Lung (tissue), 12 donors: ENCODE data around the gene LSMEM2. TPM values are rescaled to one million over a fixed set of nuclear protein-coding genes. Genes with fewer than 3 reads are reported as not detected.

Experiments
- ATAC-seq: fragments of 200-7000 bp; cut with Tn5 transposase; one replicate; pipeline ENCODE4 v1.9.1; 2020; ENCODE audit warnings: moderate number of reproducible peaks; ENCODE audit not compliant: insufficient read depth, low FRiP score
- DNase-seq, 3 donors: peaks; one replicate each; pipeline ENCODE4 v3.0.0-alpha.2; 2013 to 2017
- H3K27ac ChIP-seq, 2 donors: one replicate each; pipeline ENCODE4 v1.5.1; 2013; ENCODE audit warnings: mild to moderate bottlenecking in 2 of 2, moderate library complexity in 2 of 2, control low read depth in 1 of 2, inconsistent platforms in 1 of 2, low read depth in 1 of 2, low read length in 1 of 2
- H3K27me3 ChIP-seq, 3 donors: one replicate each; pipeline ENCODE4 v1.5.1; 2013; ENCODE audit warnings: low read length in 2 of 3; ENCODE audit not compliant: control insufficient read depth in 3 of 3, insufficient read depth in 3 of 3
- H3K36me3 ChIP-seq, 4 donors: one replicate each; pipeline ENCODE4 v1.5.1; 2013; ENCODE audit warnings: low read length in 4 of 4, mild to moderate bottlenecking in 1 of 4, moderate library complexity in 1 of 4; ENCODE audit not compliant: control insufficient read depth in 4 of 4, insufficient read depth in 4 of 4
- H3K4me1 ChIP-seq, 5 donors: one replicate each; pipeline ENCODE4 v1.5.1; 2013; ENCODE audit warnings: low read length in 5 of 5, mild to moderate bottlenecking in 2 of 5, moderate library complexity in 1 of 5; ENCODE audit not compliant: control insufficient read depth in 5 of 5, insufficient read depth in 5 of 5
- H3K4me3 ChIP-seq: one replicate; pipeline ENCODE4 v1.5.1; 2013; ENCODE audit warnings: mild to moderate bottlenecking, control low read depth, moderate library complexity
- H3K9ac ChIP-seq, 2 donors: one replicate each; pipeline ENCODE4 v1.5.1; 2013; ENCODE audit warnings: low read length in 2 of 2, control low read depth in 1 of 2; ENCODE audit not compliant: insufficient read depth in 1 of 2
- H3K9me3 ChIP-seq, 4 donors: one replicate each; pipeline ENCODE4 v1.5.1; 2013; ENCODE audit warnings: low read length in 3 of 4, mild to moderate bottlenecking in 1 of 4, moderate library complexity in 1 of 4; ENCODE audit not compliant: control insufficient read depth in 4 of 4, insufficient read depth in 3 of 4
- WGBS, 2 donors: extraction: QIAGEN DNeasy Blood & Tissue Kit; methylation state at CpG; one replicate each; pipeline ENCODE4 v1.1.7; 2013; 5-methylcytosine and 5-hydroxymethylcytosine counted together
- polyA plus RNA-seq, 2 donors: library from polyadenylated mRNA; stranded (reverse); fragments of 200-250 nt; gene quantifications; one replicate each; pipeline ENCODE4 v1.2.1, GENCODE V29; 2013
- total RNA-seq, 2 donors: library from RNA; depleted of rRNA in 1 of 2; stranded (reverse); fragments of >200 nt in 1 of 2; gene quantifications; one replicate each; pipeline ENCODE4 v1.2.1, GENCODE V29; 2014 to 2021
- TF ChIP-seq, protein P1 (sequence below): IDR thresholded peaks from 2 replicates; pipeline ENCODE4 v1.5.1; 2012; ENCODE audit warnings: mild to moderate bottlenecking; ENCODE audit errors: control extremely low read depth, extremely low read depth
- donor health status: control.
- donor health status: control.
- donor health status: Bipolar disorder and iron deficiency.
- donor health status: healthy.
- donor health status: DM: yes; HTN: yes; CAD: no.

The LSMEM2 gene
- total and polyA plus RNA-seq, 4 donors: 0.10 to 0.49 (median 0.12) TPM; not detected in 1

DNA sequence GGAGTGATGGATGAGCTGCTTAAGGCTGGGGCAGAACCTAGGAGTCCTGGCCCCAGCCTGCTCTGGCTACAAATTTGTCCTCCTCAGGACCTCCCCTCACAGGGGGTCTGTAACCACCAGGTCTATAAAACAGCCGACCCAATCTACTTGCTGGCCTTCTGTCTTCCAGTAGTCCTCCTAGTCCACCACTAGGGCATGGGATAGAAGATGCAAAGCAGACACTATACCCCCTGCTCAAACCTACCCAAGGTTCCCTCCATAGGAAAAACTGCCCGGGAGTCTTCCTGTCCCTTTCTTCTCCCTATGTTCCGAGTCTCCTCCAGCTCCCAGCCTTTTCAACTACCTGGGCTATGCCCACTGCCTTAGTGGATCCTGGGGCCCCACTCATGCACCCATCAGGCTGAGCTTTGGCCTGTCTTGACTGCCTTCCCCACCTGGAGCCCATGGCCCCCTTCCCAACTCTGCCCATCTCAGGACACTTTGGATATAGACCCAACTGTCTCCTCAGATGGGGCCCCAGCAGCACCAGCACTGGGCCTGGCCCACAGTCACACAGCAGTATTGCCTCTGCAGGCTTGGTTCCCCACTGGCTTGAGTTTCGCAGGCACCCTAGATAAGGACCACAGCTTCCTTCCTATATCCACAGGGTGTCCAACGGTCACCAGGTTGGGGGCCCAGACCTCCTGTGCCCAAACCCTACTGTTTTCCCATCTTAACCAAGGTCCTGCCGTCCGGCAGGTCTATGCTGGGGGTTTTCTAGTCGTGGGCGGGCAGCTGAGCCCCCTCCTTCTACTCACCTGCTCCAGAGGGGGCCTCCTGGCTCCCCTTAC, 19.2 kb downstream of the LSMEM2 start:
- 24 to 40% methylated on average over 9 of the region's 9 CpGs for WGBS, 2 donors
- H3K4me1 ChIP-seq: peaks cover 9 to 27% (median 13%) of the 10 kb centered on the region in 5 donors
- peak overlapping the region in 1 of 2 donors; percentile 84 for H3K9ac ChIP-seq
- peaks cover 0 to 4% (median 0%) of the 10 kb centered on the region in 4 donors for H3K36me3 ChIP-seq
- no peak for DNase-seq
- no peaks in the 10 kb centered on the region for H3K27me3 ChIP-seq
- H3K9me3 ChIP-seq: no peaks in the 10 kb centered on the region
- ATAC-seq: no peak
- peak overlapping the region; percentile 81 to 86 for H3K27ac ChIP-seq
- H3K4me3 ChIP-seq: no peak overlapping the region
- TF ChIP-seq, protein P1, sequence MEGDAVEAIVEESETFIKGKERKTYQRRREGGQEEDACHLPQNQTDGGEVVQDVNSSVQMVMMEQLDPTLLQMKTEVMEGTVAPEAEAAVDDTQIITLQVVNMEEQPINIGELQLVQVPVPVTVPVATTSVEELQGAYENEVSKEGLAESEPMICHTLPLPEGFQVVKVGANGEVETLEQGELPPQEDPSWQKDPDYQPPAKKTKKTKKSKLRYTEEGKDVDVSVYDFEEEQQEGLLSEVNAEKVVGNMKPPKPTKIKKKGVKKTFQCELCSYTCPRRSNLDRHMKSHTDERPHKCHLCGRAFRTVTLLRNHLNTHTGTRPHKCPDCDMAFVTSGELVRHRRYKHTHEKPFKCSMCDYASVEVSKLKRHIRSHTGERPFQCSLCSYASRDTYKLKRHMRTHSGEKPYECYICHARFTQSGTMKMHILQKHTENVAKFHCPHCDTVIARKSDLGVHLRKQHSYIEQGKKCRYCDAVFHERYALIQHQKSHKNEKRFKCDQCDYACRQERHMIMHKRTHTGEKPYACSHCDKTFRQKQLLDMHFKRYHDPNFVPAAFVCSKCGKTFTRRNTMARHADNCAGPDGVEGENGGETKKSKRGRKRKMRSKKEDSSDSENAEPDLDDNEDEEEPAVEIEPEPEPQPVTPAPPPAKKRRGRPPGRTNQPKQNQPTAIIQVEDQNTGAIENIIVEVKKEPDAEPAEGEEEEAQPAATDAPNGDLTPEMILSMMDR: no peak

DNA sequence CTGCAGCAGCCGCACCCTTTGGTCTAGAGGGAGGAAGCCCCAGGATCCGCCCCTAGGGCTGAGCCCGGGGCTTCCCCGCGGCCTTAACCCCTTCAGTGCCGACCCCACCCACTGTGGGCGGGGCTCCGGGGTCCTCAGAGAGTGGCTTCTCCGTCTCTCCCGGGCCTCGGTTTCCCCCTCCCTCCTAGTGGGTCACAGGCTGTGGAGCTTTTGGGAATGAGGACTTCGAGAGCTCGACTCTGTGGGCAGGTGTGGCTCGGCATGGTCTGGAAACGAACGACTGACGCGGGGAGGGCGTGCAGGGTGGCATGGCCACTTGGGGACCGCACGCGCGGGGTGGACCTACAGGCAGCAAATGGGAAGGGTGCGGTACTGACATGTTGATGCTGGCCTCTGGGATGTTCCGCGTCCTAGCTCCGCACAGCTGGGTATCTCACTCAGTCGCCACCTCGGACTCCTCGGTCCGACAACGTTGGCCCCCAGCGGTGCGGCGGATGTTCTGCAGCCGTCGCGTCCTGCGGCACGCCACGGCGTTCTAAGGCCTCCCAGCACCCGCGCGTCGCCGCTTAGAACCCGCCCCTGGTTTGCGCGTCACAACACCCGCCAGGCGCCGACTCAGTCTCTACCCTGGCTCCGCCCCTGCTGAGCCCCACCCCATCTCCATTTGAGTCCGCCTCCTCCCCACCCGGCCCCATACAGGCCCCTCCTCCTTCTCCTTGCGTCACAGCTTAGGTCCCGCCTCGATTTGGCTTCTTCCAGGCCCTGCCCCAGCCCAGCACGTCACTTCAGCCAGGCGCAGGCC, 20.1 kb downstream of the LSMEM2 start, which contains the start of the genes HYAL3 and NAA80:
Gene HYAL3, minus strand, starts transcription at position 570 of the 802 bp plus-strand sequence. CDS start 3,803 bp downstream, outside the sequence.
Gene NAA80, minus strand, starts transcription at position 570 of the 802 bp plus-strand sequence. CDS start 1,942 bp downstream, outside the sequence.
- H3K27ac ChIP-seq: peak within 1 kb of the TSS; percentile 86 to 95
- TF ChIP-seq, protein P1: peak; percentile 1
- H3K4me1 ChIP-seq: peaks cover 10 to 31% (median 17%) of the 10 kb centered on the region in 5 donors

DNA sequence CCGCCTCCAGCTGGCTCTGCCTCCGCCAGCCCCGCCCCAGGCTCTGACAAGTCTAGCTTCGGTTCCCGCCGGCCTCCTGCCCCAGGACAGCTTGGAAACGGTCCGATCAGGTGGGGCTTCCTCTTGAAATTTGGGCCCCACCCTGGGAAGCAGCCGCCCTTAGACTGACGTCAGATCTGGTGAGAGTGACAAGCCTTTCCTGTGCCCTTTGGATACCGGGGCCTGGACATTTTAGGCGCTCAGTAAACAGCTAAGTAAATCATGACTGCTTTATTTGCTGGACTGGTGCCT, 20.7 kb downstream of the LSMEM2 start:
- Histone ChIP-seq H3K27ac (peak overlapping the region; percentile 85 to 95), H3K4me3 (peak overlapping the region; percentile 6), H3K4me1 (peaks cover 10 to 31% (median 17%) of the 10 kb centered on the region in 5 donors), H3K9me3 (no peaks in the 10 kb centered on the region), H3K36me3 (peaks cover 0 to 4% (median 0%) of the 10 kb centered on the region in 4 donors), H3K9ac (peak overlapping the region; percentile 51 to 85), H3K27me3 (no peaks in the 10 kb centered on the region)
- ATAC-seq: no peak
- TF ChIP-seq, protein P1: no peak
- no peak for DNase-seq
- 1% methylated on average over 12 of the region's 12 CpGs for WGBS, 2 donors

More for the DNA sequence above, 20.1 kb downstream of the LSMEM2 start, which contains the start of the genes HYAL3 and NAA80:
- ATAC-seq (peak; percentile 91), DNase-seq (peak; percentile 100)
- no peaks in the 10 kb centered on the region for H3K9me3 ChIP-seq
- no peaks in the 10 kb centered on the region for H3K27me3 ChIP-seq
- peak within 1 kb of the TSS; percentile 51 to 85 for H3K9ac ChIP-seq
- 0 to 1% methylated on average over 61 of the region's 61 CpGs for WGBS, 2 donors
- H3K4me3 ChIP-seq: peak within 1 kb of the TSS; percentile 45
- peaks cover 0 to 4% (median 0%) of the 10 kb centered on the region in 4 donors for H3K36me3 ChIP-seq
